Lower leg skin (tissue), 4 donors: ENCODE data around the gene VPS41. TPM values are rescaled to one million over a fixed set of nuclear protein-coding genes. Genes with fewer than 3 reads are reported as not detected.
"Not testable (repeated sequence)": the region's sequence is repeated elsewhere in the genome, so short reads cannot be mapped to it uniquely, and the experiment has no call there.

ENCODE experiments used
- DNase-seq, 2 donors: peaks; one replicate each; pipeline ENCODE4 v3.0.0-alpha.2; 2019; ENCODE audit warnings: low spot score in 2 of 2
- H3K4me3 ChIP-seq: fragments of 200-600 bp; sonication (generic); 2 replicates; pipeline ENCODE4 v1.5.1; 2017; ENCODE audit warnings: mild to moderate bottlenecking, low read depth; ENCODE audit not compliant: poor library complexity, severe bottlenecking
- POLR2A ChIP-seq, 2 donors: fragments of 450-650 bp; IDR thresholded peaks; one replicate each; pipeline ENCODE4 v1.6.1; 2016 to 2017; ENCODE audit warnings: antibody characterized with exemption in 2 of 2, mild to moderate bottlenecking in 1 of 2, moderate library complexity in 1 of 2
- WGBS, 2 donors: methylation state at CpG; one replicate each; pipeline ENCODE4 v1.1.5; 2018; 5-methylcytosine and 5-hydroxymethylcytosine counted together
- intact Hi-C: fragments of 100-400 bp; cut with DNase I; formaldehyde crosslinking; loops from one replicate; pipeline ENCODE4 v1.15.0; 2023; ENCODE audit warnings: low total_unique reads
- total RNA-seq, 4 donors: library from RNA; depleted of rRNA; stranded (reverse); fragments of >200 nt; gene quantifications; one replicate each; pipeline ENCODE4 v1.1.0, GENCODE V29; 2016
- TF ChIP-seq, protein P1 (sequence below), 3 donors: fragments of 450-650 bp; IDR thresholded peaks; one replicate each; pipeline ENCODE4 v1.5.1; 2016; ENCODE audit warnings: antibody characterized with exemption in 3 of 3, mild to moderate bottlenecking in 3 of 3, moderate library complexity in 2 of 3

Gene VPS41
- total RNA-seq, result 10 to 100 TPM; 37.8 to 47.7 (median 41.0) TPM

DNA sequence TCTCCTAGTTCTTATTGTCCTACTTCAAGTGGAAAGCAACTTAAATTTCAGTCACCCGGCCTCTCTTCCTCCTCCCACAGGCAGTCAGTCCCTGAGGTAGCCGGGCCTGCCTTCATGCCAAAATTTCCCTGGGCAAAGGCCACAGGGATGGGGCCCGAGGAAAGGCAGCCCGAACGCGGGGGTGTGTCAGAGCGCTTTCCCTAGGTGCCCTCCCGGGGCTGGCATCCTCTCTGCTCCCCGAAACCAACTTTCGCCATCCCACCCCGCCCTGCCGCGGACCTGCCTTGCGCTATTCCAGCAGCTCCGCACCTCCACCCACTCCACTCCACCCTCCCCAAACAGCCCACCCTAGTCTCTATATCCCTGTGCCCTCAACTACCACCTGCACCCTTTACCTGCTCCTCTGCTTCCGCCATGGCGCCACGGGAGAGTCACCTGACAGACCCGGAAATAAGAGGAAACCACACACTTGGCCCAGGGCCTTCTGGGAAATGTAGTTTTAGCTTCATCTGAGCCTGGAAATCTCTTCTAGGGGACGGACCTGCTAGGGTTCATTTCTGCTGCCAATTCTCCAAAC lies at the start of gene VPS41:
Gene VPS41, minus strand, starts transcription at position 433 of the 577 bp plus-strand sequence. Its CDS starts 17 bp downstream, at position 416.
- TF ChIP-seq, protein P1, sequence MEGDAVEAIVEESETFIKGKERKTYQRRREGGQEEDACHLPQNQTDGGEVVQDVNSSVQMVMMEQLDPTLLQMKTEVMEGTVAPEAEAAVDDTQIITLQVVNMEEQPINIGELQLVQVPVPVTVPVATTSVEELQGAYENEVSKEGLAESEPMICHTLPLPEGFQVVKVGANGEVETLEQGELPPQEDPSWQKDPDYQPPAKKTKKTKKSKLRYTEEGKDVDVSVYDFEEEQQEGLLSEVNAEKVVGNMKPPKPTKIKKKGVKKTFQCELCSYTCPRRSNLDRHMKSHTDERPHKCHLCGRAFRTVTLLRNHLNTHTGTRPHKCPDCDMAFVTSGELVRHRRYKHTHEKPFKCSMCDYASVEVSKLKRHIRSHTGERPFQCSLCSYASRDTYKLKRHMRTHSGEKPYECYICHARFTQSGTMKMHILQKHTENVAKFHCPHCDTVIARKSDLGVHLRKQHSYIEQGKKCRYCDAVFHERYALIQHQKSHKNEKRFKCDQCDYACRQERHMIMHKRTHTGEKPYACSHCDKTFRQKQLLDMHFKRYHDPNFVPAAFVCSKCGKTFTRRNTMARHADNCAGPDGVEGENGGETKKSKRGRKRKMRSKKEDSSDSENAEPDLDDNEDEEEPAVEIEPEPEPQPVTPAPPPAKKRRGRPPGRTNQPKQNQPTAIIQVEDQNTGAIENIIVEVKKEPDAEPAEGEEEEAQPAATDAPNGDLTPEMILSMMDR (IDR thresholded peaks at IDR 0.05), result no peak
- TF ChIP-seq POLR2A (IDR thresholded peaks at IDR 0.05), result no peak
- peak within 1 kb of the TSS; percentile 81 for H3K4me3 ChIP-seq
- 0 to 1% methylated on average over 20 of the region's 20 CpGs for WGBS, 2 donors
- peak; percentile 89 to 94 for DNase-seq
- intact Hi-C loops, result no loop called here

DNA sequence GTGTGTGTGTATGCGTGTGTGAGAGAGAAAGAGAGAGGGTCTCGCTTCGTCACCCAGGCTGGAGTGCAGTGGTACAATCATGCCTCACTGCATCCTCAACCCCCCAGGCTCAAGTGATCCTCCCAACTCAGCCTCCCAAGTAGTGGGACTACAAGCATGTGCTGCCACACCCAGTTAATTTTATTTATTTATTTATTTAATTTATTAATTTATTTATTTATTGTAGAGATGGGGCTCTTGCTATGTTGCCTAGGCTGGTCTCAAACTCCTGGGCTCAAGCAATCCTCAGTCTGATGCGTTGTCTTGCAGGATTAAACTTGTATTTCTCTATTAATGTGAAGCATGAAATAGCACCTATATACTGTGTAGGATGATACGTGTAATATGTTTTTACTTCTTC lies 46.9 kb upstream of the VPS41 start:
- no peak for DNase-seq
- H3K4me3 ChIP-seq, result no peak overlapping the region
- 75 to 78% methylated on average over 5 of the region's 5 CpGs for WGBS, 2 donors
- TF ChIP-seq, protein P1 (IDR thresholded peaks at IDR 0.05), result no peak
- TF ChIP-seq POLR2A (IDR thresholded peaks at IDR 0.05), result no peak
- intact Hi-C loops, result no loop called here

DNA sequence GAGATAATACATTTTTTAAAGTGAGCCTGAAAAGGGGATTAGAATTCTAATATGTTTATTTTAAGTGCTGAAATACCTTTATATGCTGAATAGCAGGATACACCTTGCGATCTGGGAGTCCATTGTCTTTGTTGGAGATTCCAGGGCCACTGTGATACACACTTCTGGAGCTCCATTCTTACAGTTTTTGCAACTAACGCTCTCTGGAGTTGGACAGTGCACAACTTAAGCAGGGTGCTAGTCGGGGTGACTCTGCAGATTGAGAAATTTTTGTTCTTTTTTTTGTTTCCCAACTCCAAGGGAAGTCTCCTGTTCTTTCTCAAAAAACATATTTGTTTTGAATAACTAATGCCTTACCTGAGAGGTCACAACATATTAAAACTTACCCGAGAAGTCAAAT lies 45.0 kb upstream of the VPS41 start:
- TF ChIP-seq, protein P1 (IDR thresholded peaks at IDR 0.05), result no peak
- no peak for TF ChIP-seq POLR2A (IDR thresholded peaks at IDR 0.05)
- 83 to 89% methylated on average over 4 of the region's 4 CpGs for WGBS, 2 donors
- no peak overlapping the region for H3K4me3 ChIP-seq
- intact Hi-C loops, result no loop called here
- DNase-seq, result no peak

DNA sequence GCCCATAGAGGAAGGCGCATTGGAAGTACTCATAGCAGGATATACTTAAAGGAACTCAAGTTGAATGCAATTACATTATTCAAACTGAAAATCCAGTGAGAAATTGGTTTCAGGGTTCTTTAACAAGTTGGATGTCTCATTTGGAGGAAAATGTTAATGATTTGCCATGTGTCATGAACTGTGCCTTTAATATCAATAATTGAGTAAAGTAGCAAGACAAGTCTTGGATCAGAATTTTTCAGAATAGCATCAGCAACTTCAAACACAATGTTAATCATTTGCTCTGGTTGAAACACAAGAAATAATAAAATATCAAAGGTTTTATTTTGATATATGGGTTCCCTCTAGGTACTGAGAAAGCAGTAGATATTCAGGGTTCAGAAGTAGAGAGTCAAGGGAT lies 44.2 kb upstream of the VPS41 start:
- WGBS, 2 donors, result 94 to 97% methylated on average over 1 of the region's 1 CpG
- no peak overlapping the region for H3K4me3 ChIP-seq
- intact Hi-C loops, result no loop called here
- TF ChIP-seq POLR2A (IDR thresholded peaks at IDR 0.05), result no peak
- TF ChIP-seq, protein P1 (IDR thresholded peaks at IDR 0.05), result no peak
- DNase-seq, result no peak

DNA sequence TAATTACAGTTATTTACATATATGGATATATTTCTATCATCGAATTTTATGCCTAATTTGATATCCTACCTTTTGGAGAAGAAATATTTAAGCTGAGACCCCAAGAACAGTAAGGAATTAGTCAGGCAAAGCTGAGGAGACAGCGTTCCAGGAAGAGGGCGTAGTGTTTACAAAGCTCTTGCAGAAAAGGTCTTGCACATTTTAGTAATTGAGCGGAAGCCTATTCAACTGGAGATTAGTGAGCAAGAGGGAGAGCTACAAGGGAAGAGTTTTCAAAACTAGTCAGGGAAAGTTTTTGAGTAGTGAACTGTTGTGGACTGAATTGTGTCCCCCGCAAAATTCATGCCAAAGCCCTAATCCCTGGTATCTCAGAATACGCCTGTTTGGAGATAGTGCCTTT lies 42.2 kb upstream of the VPS41 start:
- DNase-seq, result no peak
- TF ChIP-seq, protein P1 (IDR thresholded peaks at IDR 0.05), result no peak
- TF ChIP-seq POLR2A (IDR thresholded peaks at IDR 0.05), result no peak
- WGBS, 2 donors, result 89 to 90% methylated on average over 6 of the region's 6 CpGs
- intact Hi-C loops, result no loop called here
- H3K4me3 ChIP-seq, result no peak overlapping the region

DNA sequence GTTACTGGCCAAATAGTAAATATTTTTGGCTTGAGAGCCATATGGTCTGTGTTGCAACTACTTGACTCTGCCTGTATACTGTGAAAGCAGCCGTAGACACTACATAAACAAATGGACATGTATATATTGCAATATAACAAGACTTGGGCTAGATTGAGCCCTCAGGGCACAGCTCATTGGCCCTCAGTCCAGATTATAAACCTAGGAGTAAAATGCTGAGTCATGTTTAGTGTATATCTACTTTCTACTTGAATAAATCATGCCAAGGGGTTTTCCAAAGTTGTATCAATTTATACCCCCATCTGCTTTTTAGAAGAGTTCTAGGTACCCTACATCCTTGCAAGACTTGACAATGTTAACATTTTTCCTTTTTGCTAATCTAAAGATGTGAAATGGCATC lies 41.3 kb upstream of the VPS41 start:
- intact Hi-C loops, result no loop called here
- 46 to 50% methylated on average over 1 of the region's 1 CpG for WGBS, 2 donors
- no peak for TF ChIP-seq POLR2A (IDR thresholded peaks at IDR 0.05)
- TF ChIP-seq, protein P1 (IDR thresholded peaks at IDR 0.05), result no peak
- H3K4me3 ChIP-seq, result no peak overlapping the region
- no peak for DNase-seq

DNA sequence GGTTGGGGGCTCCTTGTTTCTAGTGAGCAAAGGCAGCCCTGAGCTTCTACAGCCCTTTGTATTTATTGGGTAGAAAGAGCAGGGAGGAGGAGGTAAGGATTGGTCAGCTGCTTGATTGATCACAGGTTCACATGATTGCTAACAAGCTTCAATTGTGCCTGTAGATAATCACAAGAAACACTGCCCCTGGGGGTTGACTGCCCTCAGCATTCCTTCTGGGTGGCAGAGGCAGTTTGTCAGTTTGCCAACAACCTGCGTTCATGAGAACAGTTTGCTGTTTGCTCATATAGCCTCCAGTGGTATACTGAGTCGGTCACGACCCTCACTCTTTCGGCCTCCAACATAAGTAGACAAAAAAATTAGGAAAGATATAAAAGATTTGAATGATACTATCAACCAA lies 38.5 kb upstream of the VPS41 start:
- intact Hi-C loops, H3K4me3 ChIP-seq, DNase-seq: not testable (repeated sequence)
- 85 to 88% methylated on average over 4 of the region's 4 CpGs for WGBS, 2 donors
